HCT116 (cell line): Measurements from ENCODE around the gene HES2. TPM values are rescaled to one million over a fixed set of nuclear protein-coding genes. Genes with fewer than 3 reads are reported as not detected.

Source experiments
- ATAC-seq: fragments of 200-7000 bp; cut with Tn5 transposase; 2 replicates; pipeline ENCODE4 v1.9.1; 2020; ENCODE audit warnings: mild to moderate bottlenecking, moderate library complexity
- BruUV-seq: library from RNA; stranded (reverse); fragments of 400-500 nt; replicated peaks from 2 replicates; lab custom pipeline; 2021; lab: Mats Ljungman, UMichigan
- CTCF ChIA-PET: fragments of 300-600 bp; sonication (Branson Sonifier 250); formaldehyde crosslinking; loops from one replicate; lab custom pipeline; 2021; ENCODE audit warnings: antibody characterized with exemption; lab: Charles Lee
- POLR2A ChIA-PET: fragments of 300-600, 350-600 bp; sonication (Branson Sonifier 250); formaldehyde crosslinking; loops from one replicate; lab custom pipeline; 2021; ENCODE audit warnings: antibody characterized with exemption; lab: Charles Lee
- RAD21 ChIA-PET, 2 experiments: fragments of 300-600 bp; sonication (Branson Sonifier 250); formaldehyde crosslinking; loops; one replicate each; lab custom pipeline; 2023; ENCODE audit warnings: low total read pairs in 2 of 2; ENCODE audit not compliant: uncharacterized antibody in 2 of 2, unreplicated experiment in 2 of 2, low non-redundant PET in 1 of 2; lab: Charles Lee
- DNase-seq: peaks from one replicate; pipeline ENCODE4 v3.0.0-alpha.2; 2010; ENCODE audit warnings: low read depth, low spot score
- H2AFZ ChIP-seq: fragments of 200-600 bp; shearing (Covaris generic), sonication (generic); 2 replicates; pipeline ENCODE4 v1.6.1; 2017; ENCODE audit warnings: low read depth, mixed run types, mixed read lengths, antibody characterized with exemption, low read length; ENCODE audit not compliant: poor library complexity, severe bottlenecking
- H3K27ac ChIP-seq: 2 replicates; pipeline ENCODE4 v1.5.1; 2012; ENCODE audit warnings: low read depth, low read length
- H3K27me3 ChIP-seq: fragments of 200-600 bp; sonication (generic); 2 replicates; pipeline ENCODE4 v1.6.1; 2016; ENCODE audit warnings: mixed run types, low read length, mixed read lengths; ENCODE audit not compliant: insufficient read depth
- H3K36me3 ChIP-seq, 2 experiments: fragments of 200-500 bp in 1 of 2; fragments of 200-600 bp in 1 of 2; sonication (Bioruptor generic) in 1 of 2; sonication (generic) in 1 of 2; 2 replicates each; pipeline versions ENCODE4 v1.5.1 to v1.6.1; 2014 to 2016; ENCODE audit warnings: low read length in 2 of 2, inconsistent platforms in 1 of 2, mixed read lengths in 1 of 2, mixed run types in 1 of 2; ENCODE audit not compliant: insufficient read depth in 2 of 2, control insufficient read depth in 1 of 2
- H3K4me1 ChIP-seq, 2 experiments: fragments of 200-600 bp in 1 of 2; sonication (generic) in 1 of 2; 2 replicates each; pipeline versions ENCODE4 v1.5.1 to v1.6.1; 2012 to 2017; ENCODE audit warnings: low read length in 2 of 2, inconsistent platforms in 1 of 2, mild to moderate bottlenecking in 1 of 2, mixed read lengths in 1 of 2, mixed run types in 1 of 2, moderate library complexity in 1 of 2; ENCODE audit not compliant: insufficient read depth in 2 of 2, control insufficient read depth in 1 of 2
- H3K4me2 ChIP-seq: fragments of 200-600 bp; sonication (generic); 2 replicates; pipeline ENCODE4 v1.6.1; 2017; ENCODE audit warnings: mixed run types, low read length, mixed read lengths
- H3K4me3 ChIP-seq, 2 experiments: fragments of 200-600 bp in 1 of 2; sonication (generic) in 1 of 2; replicated peaks in 1 of 2; 2 replicates each; pipeline ENCODE4 v1.5.1; 2011 to 2016; ENCODE audit warnings: low read length in 2 of 2, control low read depth in 1 of 2, low read depth in 1 of 2, mild to moderate bottlenecking in 1 of 2, mixed read lengths in 1 of 2, mixed run types in 1 of 2
- H3K79me2 ChIP-seq: fragments of 200-600 bp; sonication (generic); 2 replicates; pipeline ENCODE4 v1.6.1; 2017; ENCODE audit warnings: mild to moderate bottlenecking, mixed run types, low read length, moderate library complexity, mixed read lengths; ENCODE audit not compliant: insufficient read depth
- H3K9ac ChIP-seq: fragments of 200-600 bp; sonication (generic); 2 replicates; pipeline ENCODE4 v1.6.1; 2016; ENCODE audit warnings: low read length, mixed read lengths
- H3K9me2 ChIP-seq: fragments of 200-600 bp; sonication (generic), shearing (Covaris generic); 2 replicates; pipeline ENCODE4 v1.6.1; 2017; ENCODE audit warnings: mixed run types, mild to moderate bottlenecking, moderate library complexity; ENCODE audit not compliant: insufficient read depth
- H3K9me3 ChIP-seq, 2 experiments: fragments of 200-500 bp in 1 of 2; fragments of 200-600 bp in 1 of 2; sonication (Bioruptor generic) in 1 of 2; sonication (generic) in 1 of 2; 2 replicates each; pipeline ENCODE4 v1.6.1; 2014 to 2017; ENCODE audit warnings: low read length in 2 of 2, mixed read lengths in 2 of 2, inconsistent platforms in 1 of 2, low read depth in 1 of 2, mild to moderate bottlenecking in 1 of 2, mixed run types in 1 of 2, moderate library complexity in 1 of 2; ENCODE audit not compliant: control insufficient read depth in 1 of 2, insufficient read depth in 1 of 2
- H4K20me1 ChIP-seq: fragments of 200-600 bp; sonication (generic), shearing (Covaris generic); 2 replicates; pipeline ENCODE4 v1.6.1; 2017; ENCODE audit warnings: mixed run types, mild to moderate bottlenecking, moderate library complexity; ENCODE audit not compliant: insufficient read depth
- ELF1 ChIP-seq: IDR thresholded peaks from 2 replicates; pipeline ENCODE4 v1.6.1; 2012; ENCODE audit warnings: low read depth, borderline replicate concordance
- EZH2phosphoT487 ChIP-seq: fragments of 200-600 bp; IDR thresholded peaks from 2 replicates; pipeline ENCODE4 v1.6.1; 2018; ENCODE audit warnings: antibody characterized with exemption, borderline replicate concordance
- POLR2A ChIP-seq: IDR thresholded peaks from 2 replicates; pipeline ENCODE4 v1.7.0; 2011; ENCODE audit warnings: borderline replicate concordance; ENCODE audit not compliant: insufficient read depth, insufficient read length; ENCODE audit errors: extremely low read depth
- POLR2AphosphoS5 ChIP-seq: IDR thresholded peaks from 2 replicates; pipeline ENCODE4 v1.6.1; 2011; ENCODE audit warnings: mild to moderate bottlenecking, low read depth, low read length, moderate library complexity
- ZFX ChIP-seq: fragments of 450-650 bp; IDR thresholded peaks from 2 replicates; pipeline ENCODE4 v1.6.1; 2017
- intact Hi-C: fragments of 100-400 bp; cut with micrococcal nuclease; formaldehyde crosslinking; loops from 2 replicates; pipeline ENCODE4 v1.10.0; 2022
- total RNA-seq: library from RNA; stranded (reverse); gene quantifications from one replicate; pipeline ENCODE4 v1.2.1, GENCODE V29; 2021; ENCODE audit not compliant: unreplicated experiment
- TF ChIP-seq, protein P1 (sequence below), 3 experiments: fragments of 200-600 bp in 1 of 3; sonication (generic) in 1 of 3; IDR thresholded peaks in 2 of 3; conservative IDR thresholded peaks in 1 of 3; 2 replicates each; pipeline ENCODE4 v1.5.1; 2012 to 2017; ENCODE audit warnings: low read depth in 2 of 3, low read length in 2 of 3, antibody characterized with exemption in 1 of 3, borderline replicate concordance in 1 of 3, control low read depth in 1 of 3, mild to moderate bottlenecking in 1 of 3, mixed read lengths in 1 of 3, mixed run types in 1 of 3, moderate library complexity in 1 of 3; ENCODE audit not compliant: insufficient read depth in 1 of 3

Gene HES2
- total RNA-seq, 1 experiment from 2014 or later, result 8.4 TPM

DNA sequence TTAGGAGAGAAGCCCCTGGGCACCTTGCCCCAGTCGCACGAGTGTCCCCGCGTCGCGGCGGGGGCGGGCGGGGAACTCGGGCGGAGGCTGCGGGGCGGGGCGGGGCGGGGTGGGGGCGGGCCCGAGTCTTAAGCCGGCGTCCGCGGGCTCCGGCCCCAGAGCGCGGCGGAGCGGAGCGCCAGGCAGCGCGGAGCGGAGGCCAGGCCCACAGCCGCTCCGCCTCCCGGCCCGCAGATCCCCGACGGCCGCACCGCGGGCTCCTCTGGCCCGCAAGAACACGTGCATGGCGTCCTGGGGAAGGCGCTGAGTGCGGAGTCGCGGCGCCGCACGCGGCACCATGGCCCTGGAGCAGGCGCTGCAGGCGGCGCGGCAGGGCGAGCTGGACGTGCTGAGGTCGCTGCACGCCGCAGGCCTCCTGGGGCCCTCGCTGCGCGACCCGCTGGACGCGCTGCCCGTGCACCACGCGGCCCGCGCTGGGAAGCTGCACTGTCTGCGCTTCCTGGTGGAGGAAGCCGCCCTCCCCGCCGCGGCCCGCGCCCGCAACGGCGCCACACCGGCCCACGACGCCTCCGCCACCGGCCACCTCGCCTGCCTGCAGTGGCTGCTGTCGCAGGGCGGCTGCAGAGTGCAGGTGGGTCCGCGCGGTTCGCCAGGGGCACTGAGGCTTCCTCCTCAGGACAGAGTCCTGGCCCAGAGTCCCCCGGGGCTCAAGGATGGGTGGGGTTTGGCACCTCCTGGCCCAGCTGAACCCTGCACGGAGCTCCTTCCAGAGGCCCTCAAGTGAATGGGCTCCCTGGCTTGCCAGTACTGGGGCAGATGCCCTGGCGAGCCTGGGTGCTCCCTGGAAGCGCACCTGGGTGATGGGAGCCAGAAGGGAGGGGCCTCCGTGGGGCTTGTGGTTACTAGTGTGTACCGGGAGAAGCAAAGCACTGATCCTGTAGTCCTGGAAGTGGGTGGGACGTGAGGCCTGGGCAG, 5.2 kb upstream of the HES2 start, which contains the start of gene ESPN:
Gene ESPN, plus strand, starts transcription at position 158 of the 975 bp plus-strand sequence. Its CDS starts 180 bp downstream, at position 338.
- peak within 1 kb of the TSS; percentile 62 to 76 for H3K4me3 ChIP-seq

More for the DNA sequence above, 5.2 kb upstream of the HES2 start, which contains the start of gene ESPN:
- H3K27ac ChIP-seq, result peak within 1 kb of the TSS; percentile 81
- ChIA-PET CTCF (interaction anchor here (1.4 kb wide), 2 partner anchors 13 to 15 kb away, joined by 5 to 8 read pairs; no protein-coding TSS in a partner anchor), RAD21 (no interaction called here), POLR2A (no interaction called here)
- no peaks in the 10 kb centered on the region for H3K27me3 ChIP-seq
- H3K9me3 ChIP-seq, result no peaks in the 10 kb centered on the region
- BruUV-seq, result no TSS peak
- peaks cover 61 to 83% of the 10 kb centered on the region in 2 experiments for H3K4me1 ChIP-seq
- peak within 1 kb of the TSS; percentile 3 for H2AFZ ChIP-seq
- intact Hi-C loops, result no loop called here
- H3K9ac ChIP-seq, result peak within 1 kb of the TSS; percentile 73
- no peak for TF ChIP-seq ELF1
- peak; percentile 97 for TF ChIP-seq POLR2AphosphoS5
- TF ChIP-seq EZH2phosphoT487, result no peak
- TF ChIP-seq ZFX, result peak; percentile 93; the same call in 1 of the 2 replicates
- TF ChIP-seq POLR2A, result peak; percentile 96
- TF ChIP-seq, protein P1, sequence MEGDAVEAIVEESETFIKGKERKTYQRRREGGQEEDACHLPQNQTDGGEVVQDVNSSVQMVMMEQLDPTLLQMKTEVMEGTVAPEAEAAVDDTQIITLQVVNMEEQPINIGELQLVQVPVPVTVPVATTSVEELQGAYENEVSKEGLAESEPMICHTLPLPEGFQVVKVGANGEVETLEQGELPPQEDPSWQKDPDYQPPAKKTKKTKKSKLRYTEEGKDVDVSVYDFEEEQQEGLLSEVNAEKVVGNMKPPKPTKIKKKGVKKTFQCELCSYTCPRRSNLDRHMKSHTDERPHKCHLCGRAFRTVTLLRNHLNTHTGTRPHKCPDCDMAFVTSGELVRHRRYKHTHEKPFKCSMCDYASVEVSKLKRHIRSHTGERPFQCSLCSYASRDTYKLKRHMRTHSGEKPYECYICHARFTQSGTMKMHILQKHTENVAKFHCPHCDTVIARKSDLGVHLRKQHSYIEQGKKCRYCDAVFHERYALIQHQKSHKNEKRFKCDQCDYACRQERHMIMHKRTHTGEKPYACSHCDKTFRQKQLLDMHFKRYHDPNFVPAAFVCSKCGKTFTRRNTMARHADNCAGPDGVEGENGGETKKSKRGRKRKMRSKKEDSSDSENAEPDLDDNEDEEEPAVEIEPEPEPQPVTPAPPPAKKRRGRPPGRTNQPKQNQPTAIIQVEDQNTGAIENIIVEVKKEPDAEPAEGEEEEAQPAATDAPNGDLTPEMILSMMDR (IDR thresholded peaks at IDR 0.05 in 2 of 3, conservative IDR thresholded peaks at IDR 0.05 in 1 of 3; ENCODE audit: borderline replicate concordance in 1 of 3, insufficient read depth in 1 of 3, low read depth in 2 of 3, low read length in 2 of 3), result no peak
- no peaks in the 10 kb centered on the region for H3K36me3 ChIP-seq
- ATAC-seq, result peak; percentile 33
- H4K20me1 ChIP-seq, result no peaks in the 10 kb centered on the region
- H3K9me2 ChIP-seq, result no peaks in the 10 kb centered on the region
- H3K79me2 ChIP-seq, result peaks cover 11% of the 10 kb centered on the region; the same call in 1 of the 2 replicates
- DNase-seq, result no peak
- H3K4me2 ChIP-seq, result peak within 1 kb of the TSS; percentile 83
